Tibial nerve (tissue), 4 donors: ENCODE measurements around the gene CGNL1.

Experiments
- EP300 ChIP-seq, 2 donors: sonication (generic); formaldehyde crosslinking; IDR thresholded peaks; one replicate each; pipeline ENCODE4 v1.6.1; 2017; ENCODE audit warnings: antibody characterized with exemption in 2 of 2, mild to moderate bottlenecking in 1 of 2
- POLR2A ChIP-seq, 2 donors: fragments of 450-650 bp; IDR thresholded peaks; one replicate each; pipeline ENCODE4 v1.6.1; 2017; ENCODE audit warnings: antibody characterized with exemption in 2 of 2, mild to moderate bottlenecking in 2 of 2, moderate library complexity in 2 of 2
- TF ChIP-seq, protein P1 (sequence below), 5 experiments: fragments of 200-600 bp in 3 of 5; fragments of 450-650 bp in 2 of 5; sonication (generic) in 3 of 5; IDR thresholded peaks; one replicate each; pipeline ENCODE4 v1.5.1; 2016 to 2019; ENCODE audit warnings: antibody characterized with exemption in 5 of 5, mild to moderate bottlenecking in 3 of 5, moderate library complexity in 2 of 5

DNA sequence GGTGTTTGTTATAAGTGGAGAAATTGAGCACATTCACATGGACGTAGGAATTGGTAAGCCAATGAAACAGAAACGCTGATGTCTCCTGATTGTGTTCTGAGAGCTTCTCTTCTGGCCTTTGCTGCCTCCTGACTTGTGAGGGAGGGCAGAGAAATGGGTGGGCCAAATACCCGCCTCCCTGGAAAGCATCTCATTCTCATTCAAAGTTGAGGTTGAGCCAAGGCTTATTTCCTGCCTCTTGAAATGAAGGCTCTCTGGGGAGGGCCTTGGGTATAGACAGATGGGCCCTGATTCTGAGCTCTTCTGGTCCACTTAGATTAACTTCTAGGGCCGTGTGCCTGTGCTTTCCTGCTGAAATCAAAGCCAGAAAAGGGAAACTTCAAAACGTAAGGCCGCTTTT, 158.0 kb downstream of the CGNL1 start:
- TF ChIP-seq, protein P1, sequence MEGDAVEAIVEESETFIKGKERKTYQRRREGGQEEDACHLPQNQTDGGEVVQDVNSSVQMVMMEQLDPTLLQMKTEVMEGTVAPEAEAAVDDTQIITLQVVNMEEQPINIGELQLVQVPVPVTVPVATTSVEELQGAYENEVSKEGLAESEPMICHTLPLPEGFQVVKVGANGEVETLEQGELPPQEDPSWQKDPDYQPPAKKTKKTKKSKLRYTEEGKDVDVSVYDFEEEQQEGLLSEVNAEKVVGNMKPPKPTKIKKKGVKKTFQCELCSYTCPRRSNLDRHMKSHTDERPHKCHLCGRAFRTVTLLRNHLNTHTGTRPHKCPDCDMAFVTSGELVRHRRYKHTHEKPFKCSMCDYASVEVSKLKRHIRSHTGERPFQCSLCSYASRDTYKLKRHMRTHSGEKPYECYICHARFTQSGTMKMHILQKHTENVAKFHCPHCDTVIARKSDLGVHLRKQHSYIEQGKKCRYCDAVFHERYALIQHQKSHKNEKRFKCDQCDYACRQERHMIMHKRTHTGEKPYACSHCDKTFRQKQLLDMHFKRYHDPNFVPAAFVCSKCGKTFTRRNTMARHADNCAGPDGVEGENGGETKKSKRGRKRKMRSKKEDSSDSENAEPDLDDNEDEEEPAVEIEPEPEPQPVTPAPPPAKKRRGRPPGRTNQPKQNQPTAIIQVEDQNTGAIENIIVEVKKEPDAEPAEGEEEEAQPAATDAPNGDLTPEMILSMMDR (IDR thresholded peaks at IDR 0.05) = no peak
- TF ChIP-seq POLR2A (IDR thresholded peaks at IDR 0.05) = no peak
- TF ChIP-seq EP300 (IDR thresholded peaks at IDR 0.05) = no peak
